WTC11 (cell line): ENCODE results near the gene ARHGAP45. TPM values are rescaled to one million over a fixed set of nuclear protein-coding genes. Genes with fewer than 3 reads are reported as not detected.

Experiments
- ATAC-seq: fragments of 200-7000 bp; cut with Tn5 transposase; 2 replicates; pipeline ENCODE4 v1.10.0; 2021; ENCODE audit warnings: mild to moderate bottlenecking, moderate library complexity
- CTCF ChIA-PET: fragments of 300-600 bp; sonication (Branson Sonifier 250); formaldehyde crosslinking; loops from one replicate; lab custom pipeline; 2021; ENCODE audit warnings: antibody characterized with exemption; lab: Charles Lee
- POLR2A ChIA-PET: fragments of 350-600 bp; sonication (Branson Sonifier 250); formaldehyde crosslinking; loops from one replicate; lab custom pipeline; 2021; ENCODE audit warnings: antibody characterized with exemption; lab: Charles Lee
- DNase-seq: peaks from one replicate; pipeline ENCODE4 v3.0.0; 2021; ENCODE audit warnings: low spot score
- H3K27ac Mint-ChIP-seq: 2 replicates; pipeline ENCODE4 v1.8.0; 2021; ENCODE audit warnings: mixed read lengths
- H3K27me3 Mint-ChIP-seq: 2 replicates; pipeline ENCODE4 v1.8.0; 2021; ENCODE audit warnings: low read depth, mild to moderate bottlenecking, moderate library complexity, mixed read lengths
- H3K36me3 Mint-ChIP-seq: 2 replicates; pipeline ENCODE4 v1.8.0; 2021; ENCODE audit warnings: mixed read lengths
- H3K4me1 Mint-ChIP-seq: 2 replicates; pipeline ENCODE4 v1.8.0; 2022; ENCODE audit warnings: mixed read lengths
- H3K4me3 Mint-ChIP-seq: 2 replicates; pipeline ENCODE4 v1.8.0; 2021; ENCODE audit warnings: mild to moderate bottlenecking, moderate library complexity, mixed read lengths
- H3K9me3 Mint-ChIP-seq: 2 replicates; pipeline ENCODE4 v1.8.0; 2021; ENCODE audit warnings: mixed read lengths
- ARID4B ChIP-seq: sonication (generic); formaldehyde crosslinking; IDR thresholded peaks from 2 replicates; pipeline ENCODE4 v1.8.0; 2023; ENCODE audit warnings: missing genetic modification reagents, mild to moderate bottlenecking, borderline replicate concordance
- E2F1 ChIP-seq: sonication (generic); formaldehyde crosslinking; IDR thresholded peaks from 2 replicates; pipeline ENCODE4 v1.8.0; 2022; ENCODE audit warnings: mild to moderate bottlenecking, missing genetic modification reagents
- EMX1 ChIP-seq: fragments of 250-450 bp; sonication (Bioruptor Pico); IDR thresholded peaks from 2 replicates; pipeline ENCODE4 v1.8.0; 2021; ENCODE audit warnings: mild to moderate bottlenecking
- GABPB1 ChIP-seq: sonication (generic); formaldehyde crosslinking; IDR thresholded peaks from 2 replicates; pipeline ENCODE4 v1.8.1; 2023; ENCODE audit warnings: mild to moderate bottlenecking, missing genetic modification reagents
- GRHL2 ChIP-seq: fragments of 250-450 bp; sonication (Bioruptor Pico); IDR thresholded peaks from 2 replicates; pipeline ENCODE4 v1.8.0; 2022; ENCODE audit warnings: mild to moderate bottlenecking, moderate library complexity; ENCODE audit not compliant: insufficient replicate concordance, severe bottlenecking
- IRF2 ChIP-seq: sonication (generic); formaldehyde crosslinking; IDR thresholded peaks from 2 replicates; pipeline ENCODE4 v1.8.0; 2022; ENCODE audit warnings: low read depth, missing genetic modification reagents, borderline replicate concordance
- KAT7 ChIP-seq: sonication (generic); formaldehyde crosslinking; IDR thresholded peaks from 2 replicates; pipeline ENCODE4 v1.8.1; 2023; ENCODE audit warnings: missing genetic modification reagents, mild to moderate bottlenecking, borderline replicate concordance
- NR2C2 ChIP-seq: sonication (generic); formaldehyde crosslinking; IDR thresholded peaks from 2 replicates; pipeline ENCODE4 v1.8.0; 2022; ENCODE audit warnings: mild to moderate bottlenecking, missing genetic modification reagents
- PRRX2 ChIP-seq: fragments of 250-450 bp; sonication (Bioruptor Pico); IDR thresholded peaks from 2 replicates; pipeline ENCODE4 v1.8.0; 2021; ENCODE audit warnings: mild to moderate bottlenecking
- RELA ChIP-seq: sonication (generic); formaldehyde crosslinking; IDR thresholded peaks from 2 replicates; pipeline ENCODE4 v1.8.1; 2022; ENCODE audit warnings: missing genetic modification reagents, mild to moderate bottlenecking, borderline replicate concordance
- RORB ChIP-seq: fragments of 250-450 bp; sonication (Bioruptor Pico); IDR thresholded peaks from 2 replicates; pipeline ENCODE4 v1.9.0; 2021; ENCODE audit warnings: mild to moderate bottlenecking
- SMAD3 ChIP-seq: sonication (generic); formaldehyde crosslinking; IDR thresholded peaks from 2 replicates; pipeline ENCODE4 v1.8.0; 2022; ENCODE audit warnings: missing genetic modification reagents, mild to moderate bottlenecking, borderline replicate concordance
- TEAD1 ChIP-seq: sonication (generic); formaldehyde crosslinking; IDR thresholded peaks from 2 replicates; pipeline ENCODE4 v1.8.0; 2022; ENCODE audit warnings: mild to moderate bottlenecking, missing genetic modification reagents
- TP53 ChIP-seq: sonication (generic); formaldehyde crosslinking; IDR thresholded peaks from 2 replicates; pipeline ENCODE4 v1.8.1; 2023; ENCODE audit warnings: mild to moderate bottlenecking, missing genetic modification reagents
- ZBTB21 ChIP-seq: sonication (generic); formaldehyde crosslinking; IDR thresholded peaks from 2 replicates; pipeline ENCODE4 v1.8.1; 2023; ENCODE audit warnings: mild to moderate bottlenecking, missing genetic modification reagents, borderline replicate concordance
- total RNA-seq: library from RNA; stranded (reverse); gene quantifications from 3 replicates; pipeline ENCODE4 v1.2.3, GENCODE V29; 2021
- TF ChIP-seq, protein P1 (sequence below): sonication (generic); formaldehyde crosslinking; IDR thresholded peaks from 2 replicates; pipeline ENCODE4 v1.8.1; 2023; ENCODE audit warnings: mild to moderate bottlenecking, moderate library complexity, missing genetic modification reagents
- TF ChIP-seq, protein P2 (sequence below): sonication (generic); formaldehyde crosslinking; IDR thresholded peaks from 2 replicates; pipeline ENCODE4 v1.8.1; 2023; ENCODE audit warnings: mild to moderate bottlenecking, missing genetic modification reagents

The ARHGAP45 gene
- total RNA-seq, 1 experiment from 2014 or later: 40.9 TPM

DNA sequence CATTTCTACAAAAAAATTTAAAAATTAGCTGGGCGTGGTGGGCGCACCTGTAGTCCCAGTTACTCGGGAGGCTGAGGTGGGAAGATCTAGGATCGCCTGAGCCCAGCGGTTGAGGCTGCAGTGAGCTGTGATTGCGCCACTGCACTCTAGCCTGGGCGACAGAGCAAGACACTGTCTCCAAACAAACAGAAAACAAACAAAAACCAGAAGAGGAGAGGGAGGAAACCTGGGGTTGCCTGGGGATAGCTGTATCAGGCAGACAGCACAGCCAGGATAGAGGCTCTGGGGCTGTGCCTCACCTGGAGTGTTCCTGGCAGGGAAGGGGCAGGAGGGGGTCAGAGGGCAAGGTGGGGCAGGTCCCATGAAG, 30.8 kb downstream of the ARHGAP45 start:
- H3K27me3 Mint-ChIP-seq: no peaks in the 10 kb centered on the region
- peaks cover 23% of the 10 kb centered on the region for H3K4me1 Mint-ChIP-seq
- H3K27ac Mint-ChIP-seq: peak overlapping the region; percentile 5; the same call in 1 of the 2 replicates
- no peak for DNase-seq
- H3K4me3 Mint-ChIP-seq: no peak overlapping the region
- POLR2A ChIA-PET: no interaction called here
- TF ChIP-seq TEAD1 (no peak), GABPB1 (CRISPR knock-in tag) (peak; percentile 68; the same call in 1 of the 2 replicates)
- no peaks in the 10 kb centered on the region for H3K9me3 Mint-ChIP-seq
- no peaks in the 10 kb centered on the region for H3K36me3 Mint-ChIP-seq
- CTCF ChIA-PET: interaction anchor here (0.9 to 1.7 kb wide), 5 partner anchors 14 to 147 kb away, joined by 3 to 7 read pairs (median 4); no protein-coding TSS in a partner anchor
- no peak for ATAC-seq

DNA sequence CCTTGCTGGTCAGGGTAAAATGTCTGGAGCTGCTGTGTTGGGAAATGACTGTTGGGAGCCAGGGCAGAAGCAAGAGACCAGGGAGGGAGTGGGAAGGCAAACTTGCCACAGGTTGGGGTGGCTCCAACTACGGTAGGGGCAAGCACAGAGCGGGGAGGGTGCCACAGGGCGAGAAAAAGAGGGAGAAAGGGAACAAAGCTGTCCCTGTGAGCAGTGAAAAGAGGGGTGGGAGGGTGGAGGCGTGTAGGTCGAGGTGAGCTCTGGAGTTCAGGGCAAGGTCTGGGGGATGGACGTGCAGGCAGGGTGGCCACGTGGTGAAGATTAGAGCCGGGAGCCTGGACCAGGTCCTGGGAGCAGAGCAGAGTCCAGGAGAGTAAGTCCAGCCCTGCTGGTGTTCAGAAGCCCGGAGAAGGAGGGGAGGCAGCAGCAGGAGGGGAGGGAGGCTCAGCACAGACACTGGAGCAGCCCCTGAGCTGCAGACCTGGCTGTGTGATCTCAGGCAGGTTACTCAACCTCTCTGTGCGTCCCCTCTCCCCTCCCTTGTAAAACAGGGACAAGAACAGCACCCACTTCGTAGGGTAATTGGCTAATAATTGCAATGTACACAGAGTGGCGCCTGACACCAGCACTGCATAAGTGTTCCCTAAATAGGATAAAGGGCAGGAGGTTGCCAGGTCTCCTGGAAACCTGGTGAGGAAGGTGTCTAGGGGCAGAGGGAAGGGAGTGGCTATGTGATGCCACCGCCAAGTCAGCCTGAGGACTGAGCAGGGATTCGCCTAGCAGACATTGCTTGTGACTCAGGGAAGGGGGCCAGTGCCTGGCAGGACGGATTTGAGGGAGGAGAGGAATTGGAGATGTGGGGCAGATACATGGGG, 31.4 kb downstream of the ARHGAP45 start:
- Mint-ChIP-seq H3K4me3 (no peak overlapping the region), H3K27ac (peak overlapping the region; percentile 51; the same call in 1 of the 2 replicates), H3K27me3 (no peaks in the 10 kb centered on the region), H3K9me3 (no peaks in the 10 kb centered on the region), H3K4me1 (peaks cover 26% of the 10 kb centered on the region), H3K36me3 (no peaks in the 10 kb centered on the region)
- ChIA-PET CTCF (interaction anchor here (0.9 to 1.7 kb wide), 5 partner anchors 14 to 146 kb away, joined by 3 to 7 read pairs (median 4); no protein-coding TSS in a partner anchor), POLR2A (no interaction called here)
- ATAC-seq: no peak
- TF ChIP-seq NR2C2 (CRISPR knock-in tag) (no peak), ZBTB21 (CRISPR knock-in tag) (no peak), RELA (CRISPR knock-in tag) (no peak), E2F1 (CRISPR knock-in tag) (no peak), PRRX2 (no peak), GRHL2 (CRISPR knock-in tag) (no peak), RORB (CRISPR knock-in tag) (no peak), SMAD3 (CRISPR knock-in tag) (no peak), IRF2 (CRISPR knock-in tag) (no peak), ARID4B (no peak), EMX1 (CRISPR knock-in tag) (no peak), KAT7 (no peak), TP53 (CRISPR knock-in tag) (no peak)
- TF ChIP-seq, protein P1, sequence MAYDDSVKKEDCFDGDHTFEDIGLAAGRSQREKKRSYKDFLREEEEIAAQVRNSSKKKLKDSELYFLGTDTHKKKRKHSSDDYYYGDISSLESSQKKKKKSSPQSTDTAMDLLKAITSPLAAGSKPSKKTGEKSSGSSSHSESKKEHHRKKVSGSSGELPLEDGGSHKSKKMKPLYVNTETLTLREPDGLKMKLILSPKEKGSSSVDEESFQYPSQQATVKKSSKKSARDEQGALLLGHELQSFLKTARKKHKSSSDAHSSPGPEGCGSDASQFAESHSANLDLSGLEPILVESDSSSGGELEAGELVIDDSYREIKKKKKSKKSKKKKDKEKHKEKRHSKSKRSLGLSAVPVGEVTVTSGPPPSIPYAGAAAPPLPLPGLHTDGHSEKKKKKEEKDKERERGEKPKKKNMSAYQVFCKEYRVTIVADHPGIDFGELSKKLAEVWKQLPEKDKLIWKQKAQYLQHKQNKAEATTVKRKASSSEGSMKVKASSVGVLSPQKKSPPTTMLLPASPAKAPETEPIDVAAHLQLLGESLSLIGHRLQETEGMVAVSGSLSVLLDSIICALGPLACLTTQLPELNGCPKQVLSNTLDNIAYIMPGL (CRISPR knock-in tag): no peak
- TF ChIP-seq, protein P2, sequence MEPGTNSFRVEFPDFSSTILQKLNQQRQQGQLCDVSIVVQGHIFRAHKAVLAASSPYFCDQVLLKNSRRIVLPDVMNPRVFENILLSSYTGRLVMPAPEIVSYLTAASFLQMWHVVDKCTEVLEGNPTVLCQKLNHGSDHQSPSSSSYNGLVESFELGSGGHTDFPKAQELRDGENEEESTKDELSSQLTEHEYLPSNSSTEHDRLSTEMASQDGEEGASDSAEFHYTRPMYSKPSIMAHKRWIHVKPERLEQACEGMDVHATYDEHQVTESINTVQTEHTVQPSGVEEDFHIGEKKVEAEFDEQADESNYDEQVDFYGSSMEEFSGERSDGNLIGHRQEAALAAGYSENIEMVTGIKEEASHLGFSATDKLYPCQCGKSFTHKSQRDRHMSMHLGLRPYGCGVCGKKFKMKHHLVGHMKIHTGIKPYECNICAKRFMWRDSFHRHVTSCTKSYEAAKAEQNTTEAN (CRISPR knock-in tag): no peak
- DNase-seq: no peak
